Measurements from ENCODE around the gene TMC1. TPM values are rescaled to one million over a fixed set of nuclear protein-coding genes. Genes with fewer than 3 reads are reported as not detected.

Gene TMC1
- polyA plus RNA-seq, 2 of the 4 experiments (the other 2 are of a cell fraction): 0.12 to 0.17 TPM

DNA sequence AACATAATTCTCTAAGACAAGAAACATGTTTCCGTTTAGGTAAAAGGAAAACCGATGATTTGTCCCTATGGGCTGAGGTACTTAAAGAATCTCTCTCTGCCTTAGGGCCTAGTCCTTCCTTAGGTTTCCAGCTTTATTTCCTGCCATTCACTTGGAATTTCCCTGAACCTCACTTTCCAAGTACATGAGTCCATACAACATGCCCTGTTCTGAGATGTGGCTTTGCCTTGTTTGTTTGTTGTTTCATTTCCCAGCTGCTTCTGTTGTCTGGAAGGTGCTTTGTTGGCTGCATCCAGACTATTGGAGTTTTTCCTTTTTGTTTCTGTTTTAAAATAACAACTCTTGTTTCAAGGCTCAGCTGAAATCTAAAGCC lies 336.2 kb downstream of the TMC1 start:
- H3K4me3 ChIP-seq: no peak overlapping the region
- ATAC-seq: peak; percentile 5 to 44; a peak in 3 of 6 replicates
- ChIA-PET POLR2A (interaction anchor here (0.6 to 1.9 kb wide), 4 partner anchors 92 to 460 kb away, joined by 3 to 5 read pairs (median 3); no protein-coding TSS in a partner anchor), CTCF (interaction anchor here (0.6 to 5.9 kb wide), 44 partner anchors 9 to 827 kb away, joined by 3 to 54 read pairs (median 5); no protein-coding TSS in a partner anchor)
- peak; percentile 84 for FAIRE-seq
- H3K4me2 ChIP-seq: peak overlapping the region; percentile 26
- no peaks in the 10 kb centered on the region for H3K9me3 ChIP-seq
- peak in 1 of 2 experiments; percentile 57 for DNase-seq (ENCODE audit: low read depth in 1 of 2, low spot score in 1 of 2)
- H3K27ac ChIP-seq: peak overlapping the region; percentile 92 to 93
- TF ChIP-seq ATOH8 (CRISPR knock-in tag; IDR thresholded peaks at IDR 0.05; ENCODE audit: low read depth) (0 out of 2 replicates have a peak, but pooled peaks have one; percentile 15), SREBF2 (IDR thresholded peaks at IDR 0.05) (no peak), RCOR1 (IDR thresholded peaks at IDR 0.05; ENCODE audit: low read depth, low read length) (no peak), POLR2AphosphoS2 (conservative IDR thresholded peaks at IDR 0.05; ENCODE audit: low read length) (no peak), EHMT2 (IDR thresholded peaks at IDR 0.05; ENCODE audit: low read depth) (no peak), HEYL (CRISPR knock-in tag; IDR thresholded peaks at IDR 0.05) (peak; percentile 11; the same call in 1 of the 2 replicates), RFX5 (IDR thresholded peaks at IDR 0.05) (no peak), CBX2 (IDR thresholded peaks at IDR 0.05; ENCODE audit: borderline replicate concordance, low read depth) (no peak), JUN (IDR thresholded peaks at IDR 0.05) (no peak), CTCF (IDR thresholded peaks at IDR 0.05) (no peak), RARB (CRISPR knock-in tag; IDR thresholded peaks at IDR 0.05) (no peak), HOXB13 (CRISPR knock-in tag; IDR thresholded peaks at IDR 0.05; ENCODE audit: low read depth) (0 out of 2 replicates have a peak, but pooled peaks have one; percentile 25)
- WGBS (ENCODE audit: missing lambda C conversion rate): 47% methylated on average over 2 of the region's 2 CpGs
- H3K4me1 ChIP-seq: peaks cover 43% of the 10 kb centered on the region

GRCh38 chr9:72858089-72858912 lies 336.9 kb downstream of the TMC1 start:
- ChIA-PET POLR2A (interaction anchor here (0.6 to 1.9 kb wide), 3 partner anchors 92 to 460 kb away, joined by 3 to 5 read pairs (median 3); no protein-coding TSS in a partner anchor), CTCF (interaction anchor here (0.7 to 5.9 kb wide), 24 partner anchors 8 to 819 kb away, joined by 3 to 54 read pairs (median 8); no protein-coding TSS in a partner anchor)
- Histone ChIP-seq H3K27ac (peak overlapping the region; percentile 92 to 93), H3K4me3 (no peak overlapping the region), H3K4me1 (peaks cover 40% of the 10 kb centered on the region), H3K4me2 (peak overlapping the region; percentile 26), H3K9me3 (no peaks in the 10 kb centered on the region)
- FAIRE-seq (peak; percentile 68), DNase-seq (ENCODE audit: low read depth in 1 of 2, low spot score in 1 of 2) (peak; percentile 65 to 95), ATAC-seq (peak; percentile 63 to 86)
- 2% methylated on average over 5 of the region's 5 CpGs for WGBS (ENCODE audit: missing lambda C conversion rate)
- no peak for TF ChIP-seq JUNB (IDR thresholded peaks at IDR 0.05)
- TF ChIP-seq HES2 (IDR thresholded peaks at IDR 0.05): no peak
- TF ChIP-seq RARB (CRISPR knock-in tag; IDR thresholded peaks at IDR 0.05): peak; percentile 69; the same call in 1 of the 2 replicates
- TF ChIP-seq ZFP36 (IDR thresholded peaks at IDR 0.05; ENCODE audit: borderline replicate concordance, partially characterized antibody): no peak
- TF ChIP-seq, protein P1, sequence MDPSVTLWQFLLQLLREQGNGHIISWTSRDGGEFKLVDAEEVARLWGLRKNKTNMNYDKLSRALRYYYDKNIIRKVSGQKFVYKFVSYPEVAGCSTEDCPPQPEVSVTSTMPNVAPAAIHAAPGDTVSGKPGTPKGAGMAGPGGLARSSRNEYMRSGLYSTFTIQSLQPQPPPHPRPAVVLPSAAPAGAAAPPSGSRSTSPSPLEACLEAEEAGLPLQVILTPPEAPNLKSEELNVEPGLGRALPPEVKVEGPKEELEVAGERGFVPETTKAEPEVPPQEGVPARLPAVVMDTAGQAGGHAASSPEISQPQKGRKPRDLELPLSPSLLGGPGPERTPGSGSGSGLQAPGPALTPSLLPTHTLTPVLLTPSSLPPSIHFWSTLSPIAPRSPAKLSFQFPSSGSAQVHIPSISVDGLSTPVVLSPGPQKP (IDR thresholded peaks at IDR 0.05; ENCODE audit: low read depth, low read length): no peak
- no peak for TF ChIP-seq POLR2A (IDR thresholded peaks at IDR 0.05; ENCODE audit: low read length)
- TF ChIP-seq EP300 (IDR thresholded peaks at IDR 0.05): no peak
- no peak for TF ChIP-seq PHF8 (IDR thresholded peaks at IDR 0.05; ENCODE audit: borderline replicate concordance, low read depth)
- no peak; the same call in none of the 2 replicates for TF ChIP-seq HOXB13 (CRISPR knock-in tag; IDR thresholded peaks at IDR 0.05; ENCODE audit: low read depth)
- TF ChIP-seq NFE2L2 (conservative IDR thresholded peaks at IDR 0.05; ENCODE audit: low read length): peak; percentile 90
- TF ChIP-seq HDAC2 (IDR thresholded peaks at IDR 0.05): no peak
- TF ChIP-seq RFX5 (IDR thresholded peaks at IDR 0.05): no peak
- TF ChIP-seq, protein P2, sequence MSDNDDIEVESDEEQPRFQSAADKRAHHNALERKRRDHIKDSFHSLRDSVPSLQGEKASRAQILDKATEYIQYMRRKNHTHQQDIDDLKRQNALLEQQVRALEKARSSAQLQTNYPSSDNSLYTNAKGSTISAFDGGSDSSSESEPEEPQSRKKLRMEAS (IDR thresholded peaks at IDR 0.05): peak; percentile 95
- no peak for TF ChIP-seq RCOR1 (IDR thresholded peaks at IDR 0.05; ENCODE audit: low read depth, low read length)
- peak; percentile 92 for TF ChIP-seq POLR2AphosphoS2 (conservative IDR thresholded peaks at IDR 0.05; ENCODE audit: low read length)
- TF ChIP-seq KDM5A (IDR thresholded peaks at IDR 0.05): no peak
- peak; percentile 87 for TF ChIP-seq MAFK (IDR thresholded peaks at IDR 0.05; ENCODE audit: partially characterized antibody)
- 0 out of 3 replicates have a peak, but pooled peaks have one; percentile 16 for TF ChIP-seq SMC3 (IDR thresholded peaks at IDR 0.05)
- no peak for TF ChIP-seq CBX8 (IDR thresholded peaks at IDR 0.05)
- TF ChIP-seq E2F6 (IDR thresholded peaks at IDR 0.05; ENCODE audit: borderline replicate concordance, low read depth): peak; percentile 78; the same call in 1 of the 2 replicates
- no peak for TF ChIP-seq KDM1A (IDR thresholded peaks at IDR 0.05; ENCODE audit: low read depth)
- no peak for TF ChIP-seq ZC3H11A (IDR thresholded peaks at IDR 0.05)
- TF ChIP-seq FOSB (CRISPR knock-in tag; IDR thresholded peaks at IDR 0.05): no peak; the same call in none of the 2 replicates
- peak; percentile 71; the same call in 1 of the 2 replicates for TF ChIP-seq MYC (IDR thresholded peaks at IDR 0.05; ENCODE audit: borderline replicate concordance, low read length)
- no peak for TF ChIP-seq RAD21 (conservative IDR thresholded peaks at IDR 0.05 in 1 of 2, IDR thresholded peaks at IDR 0.05 in 1 of 2)

All from A549 (cell line).